HG03565 (cell line): ENCODE measurements around the gene SPOCK1.
A peak's percentile ranks its signal among the peaks of the same experiment; 100 is the strongest.

ENCODE experiments used
- ATAC-seq: cut with Tn5 transposase; IDR thresholded peaks from one replicate; pipeline ENCODE4 v1.9.1; 2021; ENCODE audit warnings: mild to moderate bottlenecking, moderate library complexity; ENCODE audit not compliant: unreplicated experiment

The SPOCK1 gene

GRCh38 chr5:137333928-137334327 is 165.2 kb downstream of the SPOCK1 start:
- ATAC-seq = no peak

- no peak for ATAC-seq
Measured at GRCh38 chr5:137333475-137333874, 165.7 kb downstream of the SPOCK1 start.

GRCh38 chr5:137332296-137332695 is 166.8 kb downstream of the SPOCK1 start:
- no peak for ATAC-seq

GRCh38 chr5:137329586-137330296 is 169.4 kb downstream of the SPOCK1 start:
- no peak for ATAC-seq

GRCh38 chr5:137328991-137329390 is 170.1 kb downstream of the SPOCK1 start:
- no peak for ATAC-seq

- ATAC-seq = no peak
Measured at GRCh38 chr5:137328463-137328862, 170.7 kb downstream of the SPOCK1 start.

- ATAC-seq = no peak
Measured at GRCh38 chr5:137325721-137326120, 173.4 kb downstream of the SPOCK1 start.

GRCh38 chr5:137320056-137321045 is 178.8 kb downstream of the SPOCK1 start:
- peak; percentile 51 for ATAC-seq

- no peak for ATAC-seq
Measured at GRCh38 chr5:137318027-137318426, 181.1 kb downstream of the SPOCK1 start.

GRCh38 chr5:137316346-137316736 is 182.8 kb downstream of the SPOCK1 start:
- ATAC-seq = no peak

- ATAC-seq = no peak
Measured at GRCh38 chr5:137315534-137316345, 183.4 kb downstream of the SPOCK1 start.

- no peak for ATAC-seq
Measured at GRCh38 chr5:137315109-137315508, 184.0 kb downstream of the SPOCK1 start.

- no peak for ATAC-seq
Measured at GRCh38 chr5:137313526-137314175, 185.5 kb downstream of the SPOCK1 start.

- no peak for ATAC-seq
Measured at GRCh38 chr5:137312011-137312410, 187.1 kb downstream of the SPOCK1 start.

GRCh38 chr5:137310051-137310730 is 188.9 kb downstream of the SPOCK1 start:
- no peak for ATAC-seq

- ATAC-seq = no peak
Measured at GRCh38 chr5:137309290-137309689, 189.8 kb downstream of the SPOCK1 start.

GRCh38 chr5:137308311-137308710 is 190.8 kb downstream of the SPOCK1 start:
- no peak for ATAC-seq

GRCh38 chr5:137306903-137307302 is 192.2 kb downstream of the SPOCK1 start:
- ATAC-seq = no peak

- ATAC-seq = no peak
Measured at GRCh38 chr5:137305971-137306602, 193.0 kb downstream of the SPOCK1 start.
